ENCODE measurements around the gene PDE8B. TPM values are rescaled to one million over a fixed set of nuclear protein-coding genes. Genes with fewer than 3 reads are reported as not detected.

The PDE8B gene
- total and polyA plus RNA-seq, 2 experiments from 2014 or later: 0.45 to 0.91 TPM

DNA sequence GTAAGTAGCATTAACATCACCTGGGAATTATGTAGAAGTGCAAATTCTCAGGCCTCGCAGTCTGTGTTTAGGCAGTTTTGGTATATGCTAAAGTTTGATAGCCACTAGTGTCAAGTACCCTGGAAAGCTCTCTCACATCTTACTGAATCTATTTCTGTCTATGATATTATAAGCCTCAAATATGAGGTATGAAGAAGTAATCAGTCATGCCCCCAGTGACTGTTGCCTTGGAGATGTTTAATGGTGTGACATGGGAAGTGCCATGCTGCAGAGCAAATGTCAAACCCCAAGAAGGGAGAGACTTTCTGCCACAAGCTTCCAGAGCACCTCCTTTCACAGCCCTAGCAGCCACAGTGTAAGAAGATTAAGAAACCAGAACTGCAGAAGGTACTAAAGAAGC is 9.8 kb upstream of the PDE8B start (continued):
- TF ChIP-seq, protein P1, sequence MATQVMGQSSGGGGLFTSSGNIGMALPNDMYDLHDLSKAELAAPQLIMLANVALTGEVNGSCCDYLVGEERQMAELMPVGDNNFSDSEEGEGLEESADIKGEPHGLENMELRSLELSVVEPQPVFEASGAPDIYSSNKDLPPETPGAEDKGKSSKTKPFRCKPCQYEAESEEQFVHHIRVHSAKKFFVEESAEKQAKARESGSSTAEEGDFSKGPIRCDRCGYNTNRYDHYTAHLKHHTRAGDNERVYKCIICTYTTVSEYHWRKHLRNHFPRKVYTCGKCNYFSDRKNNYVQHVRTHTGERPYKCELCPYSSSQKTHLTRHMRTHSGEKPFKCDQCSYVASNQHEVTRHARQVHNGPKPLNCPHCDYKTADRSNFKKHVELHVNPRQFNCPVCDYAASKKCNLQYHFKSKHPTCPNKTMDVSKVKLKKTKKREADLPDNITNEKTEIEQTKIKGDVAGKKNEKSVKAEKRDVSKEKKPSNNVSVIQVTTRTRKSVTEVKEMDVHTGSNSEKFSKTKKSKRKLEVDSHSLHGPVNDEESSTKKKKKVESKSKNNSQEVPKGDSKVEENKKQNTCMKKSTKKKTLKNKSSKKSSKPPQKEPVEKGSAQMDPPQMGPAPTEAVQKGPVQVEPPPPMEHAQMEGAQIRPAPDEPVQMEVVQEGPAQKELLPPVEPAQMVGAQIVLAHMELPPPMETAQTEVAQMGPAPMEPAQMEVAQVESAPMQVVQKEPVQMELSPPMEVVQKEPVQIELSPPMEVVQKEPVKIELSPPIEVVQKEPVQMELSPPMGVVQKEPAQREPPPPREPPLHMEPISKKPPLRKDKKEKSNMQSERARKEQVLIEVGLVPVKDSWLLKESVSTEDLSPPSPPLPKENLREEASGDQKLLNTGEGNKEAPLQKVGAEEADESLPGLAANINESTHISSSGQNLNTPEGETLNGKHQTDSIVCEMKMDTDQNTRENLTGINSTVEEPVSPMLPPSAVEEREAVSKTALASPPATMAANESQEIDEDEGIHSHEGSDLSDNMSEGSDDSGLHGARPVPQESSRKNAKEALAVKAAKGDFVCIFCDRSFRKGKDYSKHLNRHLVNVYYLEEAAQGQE (IDR thresholded peaks at IDR 0.05; ENCODE audit: unreplicated experiment): no peak
- no peak for TF ChIP-seq ZNF331 (CRISPR knock-in tag; IDR thresholded peaks at IDR 0.05; ENCODE audit: low read depth)
- no peak for TF ChIP-seq POLR2AphosphoS5 (IDR thresholded peaks at IDR 0.05; ENCODE audit: low read depth)
- TF ChIP-seq JUNB (IDR thresholded peaks at IDR 0.05; ENCODE audit: unreplicated experiment): no peak
- no peak for TF ChIP-seq STAT1 (IDR thresholded peaks at IDR 0.05; ENCODE audit: unreplicated experiment)

DNA sequence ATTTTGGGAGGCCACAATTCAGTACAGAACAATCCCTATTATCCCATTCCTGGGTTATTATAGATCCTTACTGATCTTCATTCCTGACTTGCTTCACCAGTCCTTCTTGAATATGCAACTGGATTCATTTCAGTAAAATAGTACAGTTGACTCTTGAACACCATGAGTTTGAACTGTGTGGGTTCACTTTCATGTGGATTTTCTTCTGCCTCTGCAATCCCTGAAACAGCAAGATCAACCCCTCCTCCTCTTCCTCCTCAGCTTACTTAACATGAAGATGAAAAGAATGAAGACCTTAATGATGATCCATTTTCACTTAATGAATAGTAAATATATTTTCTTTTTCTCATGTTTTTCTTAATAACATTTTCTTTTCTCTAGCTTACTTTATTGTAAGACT is 8.3 kb upstream of the PDE8B start:
- Histone ChIP-seq H3K4me2 (no peak overlapping the region), H3K36me3 (ENCODE audit: insufficient read depth) (no peaks in the 10 kb centered on the region), H3K4me3 (no peak overlapping the region), H3K4me1 (ENCODE audit: insufficient read depth) (no peaks in the 10 kb centered on the region), H3K9me2 (ENCODE audit: insufficient read depth) (no peaks in the 10 kb centered on the region), H3F3A (replicated peaks; ENCODE audit: low read depth) (no peaks in the 10 kb centered on the region), H3K79me2 (replicated peaks; ENCODE audit: insufficient read depth) (no peaks in the 10 kb centered on the region), H4K20me1 (replicated peaks; ENCODE audit: insufficient read depth) (no peaks in the 10 kb centered on the region; the same call in 1 of the 2 replicates), H3K27me3 (ENCODE audit: insufficient read depth) (peaks cover 10% of the 10 kb centered on the region; the same call in 1 of the 2 replicates), H2AFZ (no peak overlapping the region), H3K27ac (ENCODE audit: low read depth) (no peak overlapping the region)
- peaks cover 4% of the 10 kb centered on the region; the same call in 1 of the 3 replicates for H3K36me3 Mint-ChIP-seq (ENCODE audit: low read depth)
- H3K4me3 Mint-ChIP-seq: no peak overlapping the region
- H3K27ac Mint-ChIP-seq: no peak overlapping the region
- no peaks in the 10 kb centered on the region for H3K27me3 Mint-ChIP-seq (ENCODE audit: insufficient read depth, low read depth, poor library complexity)
- no peak for TF ChIP-seq NANOG (IDR thresholded peaks at IDR 0.05; ENCODE audit: borderline replicate concordance)
- TF ChIP-seq JUNB (IDR thresholded peaks at IDR 0.05; ENCODE audit: unreplicated experiment): no peak
- TF ChIP-seq, protein P2, sequence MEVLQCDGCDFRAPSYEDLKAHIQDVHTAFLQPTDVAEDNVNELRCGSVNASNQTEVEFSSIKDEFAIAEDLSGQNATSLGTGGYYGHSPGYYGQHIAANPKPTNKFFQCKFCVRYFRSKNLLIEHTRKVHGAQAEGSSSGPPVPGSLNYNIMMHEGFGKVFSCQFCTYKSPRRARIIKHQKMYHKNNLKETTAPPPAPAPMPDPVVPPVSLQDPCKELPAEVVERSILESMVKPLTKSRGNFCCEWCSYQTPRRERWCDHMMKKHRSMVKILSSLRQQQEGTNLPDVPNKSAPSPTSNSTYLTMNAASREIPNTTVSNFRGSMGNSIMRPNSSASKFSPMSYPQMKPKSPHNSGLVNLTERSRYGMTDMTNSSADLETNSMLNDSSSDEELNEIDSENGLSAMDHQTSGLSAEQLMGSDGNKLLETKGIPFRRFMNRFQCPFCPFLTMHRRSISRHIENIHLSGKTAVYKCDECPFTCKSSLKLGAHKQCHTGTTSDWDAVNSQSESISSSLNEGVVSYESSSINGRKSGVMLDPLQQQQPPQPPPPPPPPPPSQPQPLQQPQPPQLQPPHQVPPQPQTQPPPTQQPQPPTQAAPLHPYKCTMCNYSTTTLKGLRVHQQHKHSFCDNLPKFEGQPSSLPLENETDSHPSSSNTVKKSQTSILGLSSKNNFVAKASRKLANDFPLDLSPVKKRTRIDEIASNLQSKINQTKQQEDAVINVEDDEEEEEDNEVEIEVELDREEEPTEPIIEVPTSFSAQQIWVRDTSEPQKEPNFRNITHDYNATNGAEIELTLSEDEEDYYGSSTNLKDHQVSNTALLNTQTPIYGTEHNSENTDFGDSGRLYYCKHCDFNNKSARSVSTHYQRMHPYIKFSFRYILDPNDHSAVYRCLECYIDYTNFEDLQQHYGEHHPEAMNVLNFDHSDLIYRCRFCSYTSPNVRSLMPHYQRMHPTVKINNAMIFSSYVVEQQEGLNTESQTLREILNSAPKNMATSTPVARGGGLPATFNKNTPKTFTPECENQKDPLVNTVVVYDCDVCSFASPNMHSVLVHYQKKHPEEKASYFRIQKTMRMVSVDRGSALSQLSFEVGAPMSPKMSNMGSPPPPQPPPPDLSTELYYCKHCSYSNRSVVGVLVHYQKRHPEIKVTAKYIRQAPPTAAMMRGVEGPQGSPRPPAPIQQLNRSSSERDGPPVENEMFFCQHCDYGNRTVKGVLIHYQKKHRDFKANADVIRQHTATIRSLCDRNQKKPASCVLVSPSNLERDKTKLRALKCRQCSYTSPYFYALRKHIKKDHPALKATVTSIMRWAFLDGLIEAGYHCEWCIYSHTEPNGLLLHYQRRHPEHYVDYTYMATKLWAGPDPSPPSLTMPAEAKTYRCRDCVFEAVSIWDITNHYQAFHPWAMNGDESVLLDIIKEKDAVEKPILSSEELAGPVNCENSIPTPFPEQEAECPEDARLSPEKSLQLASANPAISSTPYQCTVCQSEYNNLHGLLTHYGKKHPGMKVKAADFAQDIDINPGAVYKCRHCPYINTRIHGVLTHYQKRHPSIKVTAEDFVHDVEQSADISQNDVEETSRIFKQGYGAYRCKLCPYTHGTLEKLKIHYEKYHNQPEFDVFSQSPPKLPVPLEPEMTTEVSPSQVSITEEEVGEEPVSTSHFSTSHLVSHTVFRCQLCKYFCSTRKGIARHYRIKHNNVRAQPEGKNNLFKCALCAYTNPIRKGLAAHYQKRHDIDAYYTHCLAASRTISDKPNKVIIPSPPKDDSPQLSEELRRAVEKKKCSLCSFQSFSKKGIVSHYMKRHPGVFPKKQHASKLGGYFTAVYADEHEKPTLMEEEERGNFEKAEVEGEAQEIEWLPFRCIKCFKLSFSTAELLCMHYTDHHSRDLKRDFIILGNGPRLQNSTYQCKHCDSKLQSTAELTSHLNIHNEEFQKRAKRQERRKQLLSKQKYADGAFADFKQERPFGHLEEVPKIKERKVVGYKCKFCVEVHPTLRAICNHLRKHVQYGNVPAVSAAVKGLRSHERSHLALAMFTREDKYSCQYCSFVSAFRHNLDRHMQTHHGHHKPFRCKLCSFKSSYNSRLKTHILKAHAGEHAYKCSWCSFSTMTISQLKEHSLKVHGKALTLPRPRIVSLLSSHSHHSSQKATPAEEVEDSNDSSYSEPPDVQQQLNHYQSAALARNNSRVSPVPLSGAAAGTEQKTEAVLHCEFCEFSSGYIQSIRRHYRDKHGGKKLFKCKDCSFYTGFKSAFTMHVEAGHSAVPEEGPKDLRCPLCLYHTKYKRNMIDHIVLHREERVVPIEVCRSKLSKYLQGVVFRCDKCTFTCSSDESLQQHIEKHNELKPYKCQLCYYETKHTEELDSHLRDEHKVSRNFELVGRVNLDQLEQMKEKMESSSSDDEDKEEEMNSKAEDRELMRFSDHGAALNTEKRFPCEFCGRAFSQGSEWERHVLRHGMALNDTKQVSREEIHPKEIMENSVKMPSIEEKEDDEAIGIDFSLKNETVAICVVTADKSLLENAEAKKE (CRISPR knock-in tag; IDR thresholded peaks at IDR 0.05): no peak
- TF ChIP-seq, protein P3, sequence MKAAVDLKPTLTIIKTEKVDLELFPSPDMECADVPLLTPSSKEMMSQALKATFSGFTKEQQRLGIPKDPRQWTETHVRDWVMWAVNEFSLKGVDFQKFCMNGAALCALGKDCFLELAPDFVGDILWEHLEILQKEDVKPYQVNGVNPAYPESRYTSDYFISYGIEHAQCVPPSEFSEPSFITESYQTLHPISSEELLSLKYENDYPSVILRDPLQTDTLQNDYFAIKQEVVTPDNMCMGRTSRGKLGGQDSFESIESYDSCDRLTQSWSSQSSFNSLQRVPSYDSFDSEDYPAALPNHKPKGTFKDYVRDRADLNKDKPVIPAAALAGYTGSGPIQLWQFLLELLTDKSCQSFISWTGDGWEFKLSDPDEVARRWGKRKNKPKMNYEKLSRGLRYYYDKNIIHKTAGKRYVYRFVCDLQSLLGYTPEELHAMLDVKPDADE (IDR thresholded peaks at IDR 0.05): no peak
- no peak for TF ChIP-seq ZNF114 (CRISPR knock-in tag; IDR thresholded peaks at IDR 0.05)
- no peak for TF ChIP-seq STAT1 (IDR thresholded peaks at IDR 0.05; ENCODE audit: unreplicated experiment)
- no peak for TF ChIP-seq CREB1 (CRISPR knock-in tag; IDR thresholded peaks at IDR 0.05; ENCODE audit: low read depth)
- TF ChIP-seq, protein P4, sequence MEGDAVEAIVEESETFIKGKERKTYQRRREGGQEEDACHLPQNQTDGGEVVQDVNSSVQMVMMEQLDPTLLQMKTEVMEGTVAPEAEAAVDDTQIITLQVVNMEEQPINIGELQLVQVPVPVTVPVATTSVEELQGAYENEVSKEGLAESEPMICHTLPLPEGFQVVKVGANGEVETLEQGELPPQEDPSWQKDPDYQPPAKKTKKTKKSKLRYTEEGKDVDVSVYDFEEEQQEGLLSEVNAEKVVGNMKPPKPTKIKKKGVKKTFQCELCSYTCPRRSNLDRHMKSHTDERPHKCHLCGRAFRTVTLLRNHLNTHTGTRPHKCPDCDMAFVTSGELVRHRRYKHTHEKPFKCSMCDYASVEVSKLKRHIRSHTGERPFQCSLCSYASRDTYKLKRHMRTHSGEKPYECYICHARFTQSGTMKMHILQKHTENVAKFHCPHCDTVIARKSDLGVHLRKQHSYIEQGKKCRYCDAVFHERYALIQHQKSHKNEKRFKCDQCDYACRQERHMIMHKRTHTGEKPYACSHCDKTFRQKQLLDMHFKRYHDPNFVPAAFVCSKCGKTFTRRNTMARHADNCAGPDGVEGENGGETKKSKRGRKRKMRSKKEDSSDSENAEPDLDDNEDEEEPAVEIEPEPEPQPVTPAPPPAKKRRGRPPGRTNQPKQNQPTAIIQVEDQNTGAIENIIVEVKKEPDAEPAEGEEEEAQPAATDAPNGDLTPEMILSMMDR (conservative IDR thresholded peaks at IDR 0.05; ENCODE audit: low read depth in 2 of 2): no peak
- TF ChIP-seq EZH2phosphoT487 (IDR thresholded peaks at IDR 0.05; ENCODE audit: unreplicated experiment): no peak
- TF ChIP-seq POLR2AphosphoS5 (IDR thresholded peaks at IDR 0.05; ENCODE audit: low read depth): no peak
- TF ChIP-seq ZNF331 (CRISPR knock-in tag; IDR thresholded peaks at IDR 0.05; ENCODE audit: low read depth): no peak
- DNase-seq (ENCODE audit: low spot score) (no peak), ATAC-seq (no peak)
- H3K4me1 Mint-ChIP-seq: no peaks in the 10 kb centered on the region
- H3K9me3 Mint-ChIP-seq: peaks cover 11% of the 10 kb centered on the region; the same call in 2 of the 3 replicates

Data from GM23338 (cell line).